Hepatocyte (in vitro differentiated cells): Measurements from ENCODE around the gene MID1. TPM values are rescaled to one million over a fixed set of nuclear protein-coding genes. Genes with fewer than 3 reads are reported as not detected.

Experiments used
- DNase-seq: peaks from one replicate; pipeline ENCODE4 v3.0.0-alpha.2; 2016; ENCODE audit warnings: low spot score
- H2AFZ ChIP-seq: fragments of 200-600 bp; sonication (generic); 2 replicates; pipeline ENCODE4 v1.6.0; 2016; ENCODE audit warnings: antibody characterized with exemption, mild to moderate bottlenecking
- H3K27ac ChIP-seq: fragments of 200-600 bp; sonication (generic); 2 replicates; pipeline ENCODE4 v1.5.1; 2016; ENCODE audit warnings: mild to moderate bottlenecking
- H3K27me3 ChIP-seq: fragments of 200-600 bp; sonication (generic); 2 replicates; pipeline ENCODE4 v1.6.1; 2016
- H3K36me3 ChIP-seq: fragments of 200-600 bp; sonication (generic); replicated peaks from 2 replicates; pipeline ENCODE4 v1.5.1; 2016; ENCODE audit warnings: low read depth; ENCODE audit not compliant: insufficient read depth
- H3K4me1 ChIP-seq: fragments of 200-600 bp; sonication (generic); 2 replicates; pipeline ENCODE4 v1.5.1; 2016; ENCODE audit warnings: mild to moderate bottlenecking, moderate library complexity; ENCODE audit not compliant: insufficient read depth
- H3K4me2 ChIP-seq: fragments of 200-600 bp; sonication (generic); 2 replicates; pipeline ENCODE4 v1.6.0; 2016
- H3K4me3 ChIP-seq: fragments of 200-600 bp; sonication (generic); 2 replicates; pipeline ENCODE4 v1.5.1; 2016; ENCODE audit warnings: mild to moderate bottlenecking
- H3K79me2 ChIP-seq: fragments of 200-600 bp; sonication (generic); 2 replicates; pipeline ENCODE4 v1.6.0; 2017; ENCODE audit warnings: mild to moderate bottlenecking
- H3K9me2 ChIP-seq: fragments of 200-600 bp; sonication (generic); replicated peaks from 2 replicates; pipeline ENCODE4 v1.6.0; 2017; ENCODE audit warnings: mild to moderate bottlenecking; ENCODE audit not compliant: insufficient read depth
- H3K9me3 ChIP-seq: fragments of 200-600 bp; sonication (generic); 2 replicates; pipeline ENCODE4 v1.5.1; 2016; ENCODE audit warnings: low read depth, mild to moderate bottlenecking
- H4K20me1 ChIP-seq: fragments of 200-600 bp; sonication (generic); 2 replicates; pipeline ENCODE4 v1.6.0; 2016; ENCODE audit warnings: mild to moderate bottlenecking; ENCODE audit not compliant: insufficient read depth, poor library complexity, severe bottlenecking
- CTCF ChIP-seq: fragments of 200-600 bp; sonication (generic); IDR thresholded peaks from 2 replicates; pipeline ENCODE4 v1.5.1; 2016; ENCODE audit warnings: antibody characterized with exemption, mild to moderate bottlenecking; ENCODE audit not compliant: poor library complexity
- EZH2 ChIP-seq: fragments of 200-600 bp; sonication (generic); IDR thresholded peaks from 2 replicates; pipeline ENCODE4 v1.6.1; 2016; ENCODE audit warnings: antibody characterized with exemption, mild to moderate bottlenecking, borderline replicate concordance
- EZH2phosphoT487 ChIP-seq: fragments of 200-600 bp; sonication (generic); IDR thresholded peaks from one replicate; pipeline ENCODE4 v1.6.1; 2018; ENCODE audit warnings: antibody characterized with exemption, mild to moderate bottlenecking, low read depth, moderate library complexity; ENCODE audit not compliant: unreplicated experiment, severe bottlenecking
- WGBS: methylation state at CpG from one replicate; pipeline ENCODE4 v1.1.6; 2016; ENCODE audit warnings: low lambda C conversion rate; ENCODE audit errors: missing lambda C conversion rate; 5-methylcytosine and 5-hydroxymethylcytosine counted together
- polyA plus RNA-seq: library from polyadenylated mRNA; unstranded; fragments of >200 nt; fragmentation: Nextera tagmentation; extraction: Ambion mirVana; gene quantifications from 2 replicates; pipeline ENCODE4 v1.2.1, GENCODE V29; 2016
- total RNA-seq: library from RNA; depleted of rRNA; stranded (reverse); fragments of >200 nt; gene quantifications from 2 replicates; pipeline ENCODE4 v1.2.3, GENCODE V29; 2014

MID1 gene
- total and polyA plus RNA-seq, 2 experiments from 2014 or later = 21.1 to 21.3 TPM

- WGBS = 63% methylated on average over 2 of the region's 2 CpGs
- no peak overlapping the region for H2AFZ ChIP-seq
Observed at GRCh38 chrX:10548688-10549087, 71.7 kb downstream of the MID1 start.

GRCh38 chrX:10545882-10546281 lies 74.5 kb downstream of the MID1 start:
- Histone ChIP-seq H3K27me3 (no peaks in the 10 kb centered on the region), H2AFZ (no peak overlapping the region), H3K36me3 (no peaks in the 10 kb centered on the region), H4K20me1 (no peaks in the 10 kb centered on the region), H3K9me2 (no peaks in the 10 kb centered on the region), H3K4me1 (no peaks in the 10 kb centered on the region), H3K4me2 (no peak overlapping the region), H3K27ac (no peak overlapping the region), H3K9me3 (no peaks in the 10 kb centered on the region), H3K4me3 (no peak overlapping the region), H3K79me2 (no peaks in the 10 kb centered on the region)
- 30% methylated on average over 1 of the region's 1 CpG for WGBS
- no peak for TF ChIP-seq EZH2
- no peak for DNase-seq

More at GRCh38 chrX:10548688-10549087, 71.7 kb downstream of the MID1 start:
- no peaks in the 10 kb centered on the region for H3K27me3 ChIP-seq
- DNase-seq = no peak
- no peak overlapping the region for H3K27ac ChIP-seq
- TF ChIP-seq EZH2 (no peak), EZH2phosphoT487 (no peak), CTCF (no peak)
- no peak overlapping the region for H3K4me2 ChIP-seq
- no peaks in the 10 kb centered on the region for H4K20me1 ChIP-seq
- H3K79me2 ChIP-seq = no peaks in the 10 kb centered on the region
- no peaks in the 10 kb centered on the region for H3K4me1 ChIP-seq
- H3K9me2 ChIP-seq = no peaks in the 10 kb centered on the region
- no peak overlapping the region for H3K4me3 ChIP-seq
- H3K9me3 ChIP-seq = no peaks in the 10 kb centered on the region
- no peaks in the 10 kb centered on the region for H3K36me3 ChIP-seq

DNA sequence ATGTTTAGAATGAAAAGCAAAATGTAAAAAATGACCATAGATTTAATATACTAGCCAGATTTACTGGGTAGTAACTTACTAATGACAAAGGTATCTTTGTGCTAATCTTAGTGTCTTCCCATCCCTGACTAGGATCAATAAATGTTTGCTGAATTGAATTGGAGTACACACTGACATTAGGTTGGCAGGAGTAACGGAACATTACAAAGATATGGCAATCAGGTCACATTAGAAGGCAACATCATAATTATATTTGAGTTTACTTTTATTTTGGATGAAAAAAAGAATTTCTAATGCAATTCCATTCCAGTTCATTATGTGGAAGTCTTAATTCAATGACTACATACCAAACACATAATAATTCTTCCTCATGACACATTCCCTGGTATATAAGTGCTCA lies 77.8 kb downstream of the MID1 start:
- no peaks in the 10 kb centered on the region for H3K9me2 ChIP-seq
- H3K4me2 ChIP-seq = no peak overlapping the region
- no peak overlapping the region for H3K27ac ChIP-seq
- no peaks in the 10 kb centered on the region for H3K9me3 ChIP-seq
- H2AFZ ChIP-seq = no peak overlapping the region
- TF ChIP-seq EZH2phosphoT487 (no peak), EZH2 (no peak), CTCF (no peak)
- no peaks in the 10 kb centered on the region for H3K36me3 ChIP-seq
- H4K20me1 ChIP-seq = no peaks in the 10 kb centered on the region
- no peaks in the 10 kb centered on the region for H3K79me2 ChIP-seq
- no peaks in the 10 kb centered on the region for H3K4me1 ChIP-seq
- no peak overlapping the region for H3K4me3 ChIP-seq
- no peak for DNase-seq
- 79% methylated on average over 1 of the region's 1 CpG for WGBS
- H3K27me3 ChIP-seq = no peaks in the 10 kb centered on the region

DNA sequence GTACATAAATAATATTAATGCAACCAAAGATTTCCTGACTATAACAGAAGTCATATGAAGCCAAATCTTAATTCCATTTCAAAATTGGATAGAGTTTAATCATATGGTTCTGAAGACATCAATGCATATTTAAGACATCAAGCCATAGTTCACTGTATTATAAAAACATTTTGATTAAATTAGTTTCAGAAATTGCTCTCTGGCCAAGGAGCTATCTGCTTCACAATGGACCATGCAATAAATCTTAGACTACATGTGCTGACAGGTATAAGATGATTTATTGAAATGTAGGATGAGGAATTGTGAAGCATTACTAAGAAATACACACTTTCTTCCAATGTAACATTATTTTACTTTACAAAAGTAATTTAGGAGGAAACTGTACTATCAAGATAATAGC lies 81.6 kb downstream of the MID1 start:
- Histone ChIP-seq H3K4me2 (no peak overlapping the region), H3K36me3 (no peaks in the 10 kb centered on the region), H3K4me3 (no peak overlapping the region), H3K9me3 (no peaks in the 10 kb centered on the region), H3K27ac (no peak overlapping the region), H3K27me3 (no peaks in the 10 kb centered on the region), H3K9me2 (no peaks in the 10 kb centered on the region), H4K20me1 (no peaks in the 10 kb centered on the region), H3K79me2 (peaks cover 3% of the 10 kb centered on the region), H3K4me1 (peaks cover 3% of the 10 kb centered on the region), H2AFZ (no peak overlapping the region)
- no peak for DNase-seq
- TF ChIP-seq EZH2phosphoT487 (no peak), EZH2 (no peak)

GRCh38 chrX:10537308-10537707 lies 83.1 kb downstream of the MID1 start:
- H3K9me3 ChIP-seq = no peaks in the 10 kb centered on the region
- peak; percentile 16 for DNase-seq
- no peak overlapping the region for H3K4me3 ChIP-seq
- no peaks in the 10 kb centered on the region for H3K9me2 ChIP-seq
- H4K20me1 ChIP-seq = no peaks in the 10 kb centered on the region
- WGBS = 51% methylated on average over 2 of the region's 2 CpGs
- no peaks in the 10 kb centered on the region for H3K27me3 ChIP-seq
- no peaks in the 10 kb centered on the region for H3K36me3 ChIP-seq
- H3K79me2 ChIP-seq = peaks cover 4% of the 10 kb centered on the region
- H3K4me2 ChIP-seq = peak overlapping the region; percentile 29
- TF ChIP-seq EZH2phosphoT487 = no peak
- no peak for TF ChIP-seq CTCF
- no peak for TF ChIP-seq EZH2
- H3K4me1 ChIP-seq = peaks cover 3% of the 10 kb centered on the region
- peak overlapping the region; percentile 14 for H3K27ac ChIP-seq
- no peak overlapping the region for H2AFZ ChIP-seq
